ENCODE measurements around the gene MTF1. TPM values are rescaled to one million over a fixed set of nuclear protein-coding genes. Genes with fewer than 3 reads are reported as not detected.

The MTF1 gene
- total and polyA plus RNA-seq, 2 donors (not counting 1 experiment from before 2014, with no cell fraction given) = 4.5 to 8.4 TPM

- H4K20me1 ChIP-seq (ENCODE audit: control insufficient read depth, extremely low read depth, insufficient read depth, low read length) = no peaks in the 10 kb centered on the region
- H3K4me3 ChIP-seq (replicated peaks in 1 of 4; ENCODE audit: control extremely low read depth in 1 of 4, insufficient read depth in 1 of 4, low read depth in 3 of 4, low read length in 4 of 4) = no peak overlapping the region
- no peak overlapping the region for H3K9ac ChIP-seq (ENCODE audit: insufficient read depth, low read length)
- H3K9me3 ChIP-seq (ENCODE audit: control insufficient read depth, insufficient read depth, low read depth, low read length) = no peaks in the 10 kb centered on the region
- H3K4me2 ChIP-seq (ENCODE audit: extremely low read depth, insufficient read depth, low read length) = no peak overlapping the region
- H2AFZ ChIP-seq (ENCODE audit: low read length) = no peak overlapping the region
- H3K27me3 ChIP-seq (ENCODE audit: control insufficient read depth, insufficient read depth, low read length) = peaks cover 11% of the 10 kb centered on the region
- H3K4me1 ChIP-seq (ENCODE audit: control insufficient read depth, extremely low read depth, insufficient read depth, low read length) = no peaks in the 10 kb centered on the region
- no peak for DNase-seq (ENCODE audit: low read depth in 2 of 2)
- H3K27ac ChIP-seq (ENCODE audit: insufficient read depth, low read length) = no peak overlapping the region
- no peaks in the 10 kb centered on the region for H3K36me3 ChIP-seq (ENCODE audit: control insufficient read depth, insufficient read depth, low read length)
- TF ChIP-seq CTCF (conservative IDR thresholded peaks at IDR 0.05 in 1 of 2, IDR thresholded peaks at IDR 0.05 in 1 of 2; ENCODE audit: low read depth in 1 of 2, low read length in 2 of 2) (no peak), EZH2 (IDR thresholded peaks at IDR 0.05; ENCODE audit: low read length, missing control alignments) (no peak)
- H3K79me2 ChIP-seq (ENCODE audit: control insufficient read depth, insufficient read depth, low read length) = no peaks in the 10 kb centered on the region
These were observed 66.3 kb downstream of the MTF1 start for GRCh38 chr1:37792943-37793686.

GRCh38 chr1:37782491-37782890 lies 76.9 kb downstream of the MTF1 start:
- Histone ChIP-seq H2AFZ (ENCODE audit: low read length) (no peak overlapping the region), H3K4me3 (replicated peaks in 1 of 4; ENCODE audit: control extremely low read depth in 1 of 4, insufficient read depth in 1 of 4, low read depth in 3 of 4, low read length in 4 of 4) (no peak overlapping the region), H3K79me2 (ENCODE audit: control insufficient read depth, insufficient read depth, low read length) (no peaks in the 10 kb centered on the region), H3K36me3 (ENCODE audit: control insufficient read depth, insufficient read depth, low read length) (no peaks in the 10 kb centered on the region), H3K4me1 (ENCODE audit: control insufficient read depth, extremely low read depth, insufficient read depth, low read length) (no peaks in the 10 kb centered on the region), H3K27ac (ENCODE audit: insufficient read depth, low read length) (no peak overlapping the region), H4K20me1 (ENCODE audit: control insufficient read depth, extremely low read depth, insufficient read depth, low read length) (no peaks in the 10 kb centered on the region), H3K27me3 (ENCODE audit: control insufficient read depth, insufficient read depth, low read length) (no peaks in the 10 kb centered on the region), H3K9me3 (ENCODE audit: control insufficient read depth, insufficient read depth, low read depth, low read length) (no peaks in the 10 kb centered on the region), H3K4me2 (ENCODE audit: extremely low read depth, insufficient read depth, low read length) (no peak overlapping the region), H3K9ac (ENCODE audit: insufficient read depth, low read length) (no peak overlapping the region)
- no peak for DNase-seq (ENCODE audit: low read depth in 2 of 2)
- TF ChIP-seq EZH2 (IDR thresholded peaks at IDR 0.05; ENCODE audit: low read length, missing control alignments) (no peak), CTCF (conservative IDR thresholded peaks at IDR 0.05 in 1 of 2, IDR thresholded peaks at IDR 0.05 in 1 of 2; ENCODE audit: low read depth in 1 of 2, low read length in 2 of 2) (no peak)

- H3K4me2 ChIP-seq (ENCODE audit: extremely low read depth, insufficient read depth, low read length) = no peak overlapping the region
- H3K9ac ChIP-seq (ENCODE audit: insufficient read depth, low read length) = no peak overlapping the region
- TF ChIP-seq CTCF (conservative IDR thresholded peaks at IDR 0.05 in 1 of 2, IDR thresholded peaks at IDR 0.05 in 1 of 2; ENCODE audit: low read depth in 1 of 2, low read length in 2 of 2) (no peak), EZH2 (IDR thresholded peaks at IDR 0.05; ENCODE audit: low read length, missing control alignments) (no peak)
- no peak overlapping the region for H3K4me3 ChIP-seq (replicated peaks in 1 of 4; ENCODE audit: control extremely low read depth in 1 of 4, insufficient read depth in 1 of 4, low read depth in 3 of 4, low read length in 4 of 4)
- no peaks in the 10 kb centered on the region for H3K79me2 ChIP-seq (ENCODE audit: control insufficient read depth, insufficient read depth, low read length)
- no peaks in the 10 kb centered on the region for H3K36me3 ChIP-seq (ENCODE audit: control insufficient read depth, insufficient read depth, low read length)
- no peaks in the 10 kb centered on the region for H3K4me1 ChIP-seq (ENCODE audit: control insufficient read depth, extremely low read depth, insufficient read depth, low read length)
- no peaks in the 10 kb centered on the region for H3K9me3 ChIP-seq (ENCODE audit: control insufficient read depth, insufficient read depth, low read depth, low read length)
- H3K27me3 ChIP-seq (ENCODE audit: control insufficient read depth, insufficient read depth, low read length) = no peaks in the 10 kb centered on the region
- no peak overlapping the region for H2AFZ ChIP-seq (ENCODE audit: low read length)
- no peak overlapping the region for H3K27ac ChIP-seq (ENCODE audit: insufficient read depth, low read length)
- no peaks in the 10 kb centered on the region for H4K20me1 ChIP-seq (ENCODE audit: control insufficient read depth, extremely low read depth, insufficient read depth, low read length)
- DNase-seq (ENCODE audit: low read depth in 2 of 2) = no peak
These were observed 80.7 kb downstream of the MTF1 start for GRCh38 chr1:37778654-37779053.

Measured in fibroblast of lung (primary cell).